HG02943 (cell line): Measurements from ENCODE around the gene UNC5B.

Source experiments
- ATAC-seq: cut with Tn5 transposase; IDR thresholded peaks from one replicate; pipeline ENCODE4 v1.9.1; 2021; ENCODE audit warnings: mild to moderate bottlenecking, low read depth, moderate library complexity; ENCODE audit not compliant: unreplicated experiment

The UNC5B gene

GRCh38 chr10:71278691-71279588 lies 66.6 kb downstream of the UNC5B start:
- ATAC-seq, result no peak

DNA sequence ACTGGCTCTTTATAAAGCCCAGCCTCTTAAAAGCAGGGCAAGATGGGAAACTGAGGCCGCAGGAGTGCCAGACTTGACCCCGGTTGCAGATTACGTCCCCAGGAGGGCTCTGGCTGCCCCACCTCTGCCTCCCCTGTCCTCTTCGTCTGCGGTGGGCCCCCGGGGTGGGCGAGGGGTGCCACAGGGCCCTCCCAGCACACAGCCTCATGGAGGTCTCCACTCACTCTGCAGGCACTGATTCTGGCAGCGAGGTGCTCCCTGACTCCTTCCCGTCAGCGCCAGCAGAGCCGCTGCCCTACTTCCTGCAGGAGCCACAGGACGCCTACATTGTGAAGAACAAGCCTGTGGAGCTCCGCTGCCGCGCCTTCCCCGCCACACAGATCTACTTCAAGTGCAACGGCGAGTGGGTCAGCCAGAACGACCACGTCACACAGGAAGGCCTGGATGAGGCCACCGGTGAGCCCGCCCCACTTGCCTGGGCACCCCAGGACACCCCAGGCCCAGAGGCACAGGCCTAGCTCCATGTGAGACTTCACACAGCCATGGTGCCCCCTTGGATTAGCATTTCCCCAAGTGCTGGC lies 67.3 kb downstream of the UNC5B start:
- no peak for ATAC-seq

DNA sequence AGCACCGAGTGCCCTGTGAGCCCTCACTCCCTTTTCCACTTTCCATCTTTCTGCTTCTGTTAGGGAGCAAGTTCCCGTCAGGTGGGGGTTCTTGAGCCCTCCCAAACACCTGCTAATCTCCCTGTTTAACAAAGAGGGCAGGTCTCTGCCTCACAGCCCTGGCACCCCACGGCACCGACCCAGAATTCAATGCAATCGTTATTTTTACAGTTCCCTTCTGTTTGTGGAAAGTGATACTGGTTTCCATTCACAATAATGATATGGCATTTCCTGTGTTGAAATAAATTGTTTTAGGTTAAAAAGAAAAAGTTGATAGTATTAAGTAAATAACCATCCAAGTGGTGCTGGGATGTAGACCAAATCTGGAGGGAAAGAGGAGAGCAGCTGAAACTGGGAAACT lies 67.8 kb downstream of the UNC5B start:
- ATAC-seq, result no peak

- ATAC-seq, result no peak
Observed at GRCh38 chr10:71280825-71281224, 68.5 kb downstream of the UNC5B start.

DNA sequence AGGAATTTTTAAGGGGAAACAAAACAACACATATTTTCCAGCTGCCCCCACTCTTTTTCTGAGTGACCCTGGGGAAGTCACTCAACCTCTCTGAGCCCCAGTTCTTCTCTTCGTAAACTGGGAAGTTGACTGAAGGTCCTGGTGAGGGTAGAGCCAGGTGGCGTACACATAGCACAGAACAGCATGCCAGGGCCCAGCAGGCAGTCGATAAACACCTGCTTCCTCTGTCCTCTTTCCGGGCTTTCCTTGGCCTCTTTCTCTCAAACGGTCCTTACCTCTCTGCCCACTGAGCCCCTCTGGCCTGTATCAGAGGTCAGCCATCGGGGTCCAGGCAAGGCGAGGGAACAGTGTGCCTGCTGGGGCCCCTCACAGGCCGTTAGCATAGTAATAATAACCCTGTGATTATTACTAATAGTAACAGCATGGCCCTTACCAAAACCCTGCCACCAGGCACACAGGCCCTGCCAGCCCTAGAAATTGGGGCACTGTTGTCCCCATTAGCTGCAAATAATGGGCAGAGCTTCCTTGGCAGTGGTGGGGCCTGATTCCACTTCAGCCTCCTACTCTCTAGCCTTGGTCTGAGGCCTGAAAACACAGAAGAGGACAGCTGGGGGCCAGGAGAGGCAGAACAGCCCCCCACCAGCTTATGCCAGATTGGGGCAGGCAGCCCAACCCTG lies 69.4 kb downstream of the UNC5B start:
- ATAC-seq, result no peak

GRCh38 chr10:71282323-71282680 lies 69.9 kb downstream of the UNC5B start:
- no peak for ATAC-seq

DNA sequence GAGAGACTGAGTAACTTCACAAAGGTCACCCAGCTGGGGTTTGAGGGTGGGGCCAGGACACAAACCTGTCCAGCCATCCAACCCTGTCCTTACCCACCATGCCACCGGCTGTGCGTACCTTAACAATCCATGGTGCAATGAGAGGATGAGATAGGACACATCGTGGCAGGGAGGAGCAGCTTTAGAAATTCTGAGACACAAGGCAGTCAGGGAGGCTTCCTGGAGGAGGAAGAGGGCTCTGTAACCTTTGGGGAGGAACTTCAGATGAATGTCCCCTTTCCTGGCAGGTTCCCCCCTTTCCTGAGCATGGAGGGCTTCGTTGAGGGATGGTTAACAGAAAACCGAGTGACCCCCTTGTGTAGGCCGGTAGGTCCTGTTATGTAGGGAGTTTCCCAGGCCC lies 71.0 kb downstream of the UNC5B start:
- ATAC-seq, result no peak

DNA sequence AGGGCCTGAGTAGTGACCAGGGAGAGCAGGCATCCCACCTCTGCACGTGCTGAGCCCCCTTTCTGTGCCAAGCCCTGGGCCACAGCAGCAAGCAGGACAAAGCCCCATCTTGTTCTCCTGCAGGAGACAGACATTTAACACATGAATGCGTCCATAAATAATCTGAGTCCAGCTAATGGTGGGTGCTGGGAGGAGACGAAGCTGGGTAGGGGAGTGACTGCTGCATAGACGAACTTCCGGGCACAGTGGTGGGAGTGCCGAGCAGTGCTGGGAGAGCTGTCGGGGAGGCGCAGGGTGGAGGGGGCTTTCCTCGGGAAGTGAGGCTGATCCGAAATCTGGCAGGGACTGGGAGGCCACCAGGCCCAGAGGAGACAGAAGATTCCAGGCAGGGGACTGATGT lies 71.5 kb downstream of the UNC5B start:
- ATAC-seq, result no peak

DNA sequence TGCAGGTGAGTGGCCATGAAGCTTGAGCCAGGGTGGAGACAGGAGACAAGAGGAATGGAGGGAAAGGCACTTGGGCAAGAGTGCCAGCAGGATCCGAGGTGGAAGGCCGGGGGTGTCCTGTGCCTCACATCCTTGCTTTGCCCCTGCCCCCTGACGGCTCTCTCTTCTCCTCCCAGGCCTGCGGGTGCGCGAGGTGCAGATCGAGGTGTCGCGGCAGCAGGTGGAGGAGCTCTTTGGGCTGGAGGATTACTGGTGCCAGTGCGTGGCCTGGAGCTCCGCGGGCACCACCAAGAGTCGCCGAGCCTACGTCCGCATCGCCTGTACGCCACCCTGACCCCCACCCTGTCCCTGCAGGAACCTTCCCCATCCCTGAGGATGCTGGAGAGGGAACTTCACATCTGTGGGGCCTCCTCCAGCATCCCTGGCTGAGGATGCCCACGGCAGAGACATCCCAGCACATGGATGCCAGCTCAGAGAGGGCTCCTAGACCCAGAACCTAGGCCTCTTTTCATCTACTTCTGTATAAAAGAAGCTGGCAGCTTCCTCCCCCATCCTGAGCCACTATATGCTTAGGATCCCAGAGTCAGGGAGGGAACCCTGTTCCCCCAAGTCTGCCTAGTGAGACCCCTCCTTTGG lies 72.3 kb downstream of the UNC5B start:
- ATAC-seq, result no peak

- no peak for ATAC-seq
Observed at GRCh38 chr10:71285180-71285545, 72.8 kb downstream of the UNC5B start.

- no peak for ATAC-seq
Observed at GRCh38 chr10:71285986-71286385, 73.6 kb downstream of the UNC5B start.

- ATAC-seq, result no peak
Observed at GRCh38 chr10:71286521-71287294, 74.3 kb downstream of the UNC5B start.

- ATAC-seq, result no peak
Observed at GRCh38 chr10:71287456-71287855, 75.1 kb downstream of the UNC5B start.

- ATAC-seq, result no peak
Observed at GRCh38 chr10:71288461-71288860, 76.1 kb downstream of the UNC5B start.

GRCh38 chr10:71289421-71290130 lies 77.2 kb downstream of the UNC5B start:
- ATAC-seq, result no peak

DNA sequence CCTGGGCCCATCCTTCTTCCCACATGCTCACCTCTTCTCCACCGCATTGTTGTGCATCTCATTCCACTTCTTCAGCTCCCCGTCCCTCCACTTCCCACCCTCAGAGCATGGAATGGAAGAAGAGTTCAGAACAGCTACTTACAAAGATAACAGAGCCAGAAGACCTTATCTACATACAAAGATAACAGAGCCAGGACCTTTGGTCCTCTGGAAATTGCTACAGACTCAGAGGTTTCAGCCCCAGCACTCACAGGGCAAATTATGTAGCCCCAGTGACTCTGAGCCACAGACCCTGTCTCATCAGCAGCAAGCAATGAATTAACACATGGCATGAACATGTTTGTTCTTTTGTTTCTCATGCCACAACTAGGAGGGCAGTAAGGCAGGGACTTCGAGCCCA lies 78.0 kb downstream of the UNC5B start:
- ATAC-seq, result no peak

DNA sequence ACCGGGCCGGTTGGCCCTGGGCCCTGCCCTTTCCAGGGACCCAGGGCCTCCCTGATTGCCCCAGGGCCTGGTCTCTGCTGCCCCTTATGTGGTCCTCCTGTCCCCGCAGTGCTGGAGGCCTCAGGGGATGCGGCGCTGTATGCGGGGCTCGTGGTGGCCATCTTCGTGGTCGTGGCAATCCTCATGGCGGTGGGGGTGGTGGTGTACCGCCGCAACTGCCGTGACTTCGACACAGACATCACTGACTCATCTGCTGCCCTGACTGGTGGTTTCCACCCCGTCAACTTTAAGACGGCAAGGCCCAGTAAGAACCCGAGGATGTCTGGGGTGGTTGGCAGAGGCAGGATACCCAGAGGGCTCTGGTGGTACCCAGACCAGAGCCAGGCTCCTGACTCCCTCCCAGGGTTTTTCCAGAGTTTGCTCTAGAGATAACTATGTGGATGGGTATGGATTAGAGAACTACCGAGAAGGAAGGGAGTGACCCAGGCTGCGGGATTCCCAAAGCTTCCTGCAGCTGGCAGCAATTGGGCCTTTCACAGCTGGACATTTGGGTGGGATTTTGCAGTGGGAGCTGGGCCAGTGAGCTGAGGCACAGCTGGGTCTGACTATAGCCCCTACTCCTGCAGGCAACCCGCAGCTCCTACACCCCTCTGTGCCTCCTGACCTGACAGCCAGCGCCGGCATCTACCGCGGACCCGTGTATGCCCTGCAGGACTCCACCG lies 78.6 kb downstream of the UNC5B start:
- no peak for ATAC-seq

GRCh38 chr10:71291528-71291900 lies 79.1 kb downstream of the UNC5B start:
- no peak for ATAC-seq
